Retinal pigment epithelial cell (primary cell): Measurements from ENCODE around the gene DXO.
"Not testable (repeated sequence)": the region's sequence is repeated elsewhere in the genome, so short reads cannot be mapped to it uniquely, and the experiment has no call there.

Source experiments
- DNase-seq: peaks from one replicate; pipeline ENCODE4 v3.0.0-alpha.2; 2010; ENCODE audit warnings: low read depth
- H3K4me3 ChIP-seq: 2 replicates; pipeline ENCODE4 v1.5.1; 2011; ENCODE audit warnings: mild to moderate bottlenecking, low read length, control low read depth, moderate library complexity
- CTCF ChIP-seq: conservative IDR thresholded peaks from 2 replicates; pipeline ENCODE4 v1.5.1; 2011; ENCODE audit warnings: low read depth, low read length, control low read depth, inconsistent platforms

Gene DXO

GRCh38 chr6:31971993-31972708 is at the start of gene DXO:
TSS of gene DXO (minus strand) at chr6:31972138. CDS start at chr6:31971675, 463 bp downstream.
- DNase-seq = peak; percentile 95
- H3K4me3 ChIP-seq = peak within 1 kb of the TSS; percentile 91
- no peak for TF ChIP-seq CTCF

- H3K4me3 ChIP-seq, DNase-seq: not testable (repeated sequence)
Observed at GRCh38 chr6:32014547-32014946, 42.6 kb upstream of the DXO start, which contains the start of gene C4B. TSS of gene C4B (plus strand) at chr6:32014795. CDS start at chr6:32014846, 51 bp downstream.

- H3K4me3 ChIP-seq, DNase-seq: not testable (repeated sequence)
Observed at GRCh38 chr6:32013738-32014137, 41.8 kb upstream of the DXO start.

- DNase-seq, H3K4me3 ChIP-seq: not testable (repeated sequence)
Observed at GRCh38 chr6:32012941-32013617, 41.1 kb upstream of the DXO start.

GRCh38 chr6:32010856-32011530 is 39.1 kb upstream of the DXO start:
- H3K4me3 ChIP-seq, DNase-seq: not testable (repeated sequence)

- H3K4me3 ChIP-seq, DNase-seq: not testable (repeated sequence)
Observed at GRCh38 chr6:32009537-32009936, 37.6 kb upstream of the DXO start.

GRCh38 chr6:32008616-32009015 is 36.7 kb upstream of the DXO start:
- H3K4me3 ChIP-seq, DNase-seq: not testable (repeated sequence)

GRCh38 chr6:32008037-32008436 is 36.1 kb upstream of the DXO start:
- DNase-seq, H3K4me3 ChIP-seq: not testable (repeated sequence)

GRCh38 chr6:32007086-32007485 is 35.1 kb upstream of the DXO start:
- not testable (repeated sequence) for DNase-seq, H3K4me3 ChIP-seq

GRCh38 chr6:32005991-32006529 is 34.1 kb upstream of the DXO start:
- not testable (repeated sequence) for DNase-seq, H3K4me3 ChIP-seq

- DNase-seq, H3K4me3 ChIP-seq: not testable (repeated sequence)
Observed at GRCh38 chr6:32005538-32005880, 33.6 kb upstream of the DXO start.

GRCh38 chr6:32004864-32005537 is 33.1 kb upstream of the DXO start:
- DNase-seq, H3K4me3 ChIP-seq: not testable (repeated sequence)

GRCh38 chr6:32004393-32004792 is 32.5 kb upstream of the DXO start:
- not testable (repeated sequence) for H3K4me3 ChIP-seq, DNase-seq

GRCh38 chr6:32003301-32003700 is 31.4 kb upstream of the DXO start:
- not testable (repeated sequence) for DNase-seq, H3K4me3 ChIP-seq

- H3K4me3 ChIP-seq = not testable (repeated sequence)
Observed at GRCh38 chr6:32002546-32003268, 30.8 kb upstream of the DXO start.

GRCh38 chr6:31996385-31996784 is 24.4 kb upstream of the DXO start:
- not testable (repeated sequence) for H3K4me3 ChIP-seq, DNase-seq

More at GRCh38 chr6:32002546-32003268, 30.8 kb upstream of the DXO start:
- not testable (repeated sequence) for DNase-seq

- DNase-seq, H3K4me3 ChIP-seq: not testable (repeated sequence)
Observed at GRCh38 chr6:31994421-31994820, 22.5 kb upstream of the DXO start.
